NT2/D1 (cell line): ENCODE results near the gene SSBP2.

Experiments
- SUZ12 ChIP-seq: IDR thresholded peaks from 2 replicates; pipeline ENCODE4 v1.6.1; 2011; ENCODE audit not compliant: insufficient read length, insufficient read depth; ENCODE audit errors: extremely low read depth
- YY1 ChIP-seq: IDR thresholded peaks from 2 replicates; pipeline ENCODE4 v1.6.1; 2011; ENCODE audit not compliant: insufficient read length, insufficient read depth
- ZNF274 ChIP-seq: IDR thresholded peaks from 2 replicates; pipeline ENCODE4 v1.6.1; 2011; ENCODE audit warnings: mild to moderate bottlenecking, low read depth, low read length

DNA sequence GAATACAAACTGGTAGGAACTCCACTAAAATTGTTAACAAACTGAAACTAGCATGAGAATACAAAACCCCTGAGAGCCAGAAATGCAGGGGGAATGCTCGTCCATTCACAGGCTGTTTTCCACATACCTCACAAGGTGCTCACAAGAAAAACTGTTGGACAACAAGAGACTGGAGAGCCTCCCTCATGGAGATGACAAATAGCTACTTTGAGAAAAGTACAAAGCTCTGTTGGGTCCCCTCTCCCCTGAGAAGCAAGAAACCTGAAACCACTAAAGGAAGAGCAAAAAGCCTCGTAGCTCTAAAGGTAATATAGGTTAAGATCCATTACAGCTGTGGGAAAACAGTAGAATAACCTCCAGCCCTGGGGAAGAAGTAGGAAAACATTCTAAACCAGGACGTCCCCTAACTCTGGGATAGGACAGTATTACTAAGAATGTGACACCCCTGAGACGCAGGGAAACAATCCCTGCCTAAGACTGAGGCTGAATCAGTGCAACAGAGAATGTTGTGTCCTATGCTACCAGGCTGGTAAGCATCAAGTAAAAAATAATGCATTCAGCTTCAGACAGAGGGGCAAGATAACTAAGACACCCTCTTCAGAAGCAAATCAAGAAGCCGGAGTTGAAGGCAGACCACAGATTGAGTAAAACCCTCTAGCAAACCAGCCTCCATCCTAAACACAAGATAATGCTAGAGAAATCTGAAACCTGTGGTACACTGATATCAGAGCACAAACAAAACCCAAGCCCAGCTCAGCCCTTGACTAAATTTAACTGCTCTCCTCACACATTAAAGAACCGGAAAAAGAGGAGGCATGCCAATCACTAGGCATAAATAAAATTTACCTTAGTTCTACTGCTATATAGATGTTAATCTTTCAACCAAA lies 160.2 kb downstream of the SSBP2 start:
- TF ChIP-seq YY1 (no peak), ZNF274 (no peak), SUZ12 (no peak)
